HepG2 (cell line): ENCODE data around the gene CPVL. TPM values are rescaled to one million over a fixed set of nuclear protein-coding genes. Genes with fewer than 3 reads are reported as not detected.

Experiments used
- ATAC-seq: fragments of 200-7000 bp; cut with Tn5 transposase; 3 replicates; pipeline ENCODE4 v1.9.1; 2020; ENCODE audit warnings: mild to moderate bottlenecking, moderate library complexity
- BruUV-seq: library from RNA; stranded (reverse); fragments of 400-500 nt; replicated peaks from 2 replicates; lab custom pipeline; 2021; lab: Mats Ljungman, UMichigan
- CTCF ChIA-PET: fragments of 300-600 bp; formaldehyde crosslinking; extraction: SDS; loops from one replicate; lab custom pipeline; 2021; ENCODE audit warnings: low total read pairs, inconsistent platforms, low intra/inter-chr PET ratio; lab: Yijun Ruan, JAX
- POLR2A ChIA-PET: fragments of 350-600 bp; sonication (Branson Sonifier 250); formaldehyde crosslinking; loops from one replicate; lab custom pipeline; 2020; ENCODE audit warnings: antibody characterized with exemption, inconsistent platforms; lab: Yijun Ruan, JAX
- DNase-seq: peaks from one replicate; pipeline ENCODE4 v3.0.0-alpha.2; 2015; ENCODE audit warnings: low spot score
- FAIRE-seq: peaks from 3 replicates; lab custom pipeline; 2011; peaks lifted over from hg19 to GRCh38; lab: Jason Lieb, UNC
- H2AFZ ChIP-seq: one replicate; pipeline ENCODE4 v1.6.1; 2011; ENCODE audit warnings: low read length, inconsistent platforms
- H3K27ac ChIP-seq: fragments of 300-600 bp; 3 replicates; pipeline ENCODE4 v1.8.0; 2011; ENCODE audit warnings: mixed run types, mild to moderate bottlenecking, mixed read lengths, low read length, inconsistent platforms; ENCODE audit not compliant: insufficient read depth; ENCODE audit errors: extremely low read length
- H3K27me3 ChIP-seq, 2 experiments: fragments of 200-600 bp in 1 of 2; 2 replicates in 1 of 2; 3 replicates in 1 of 2; pipeline versions ENCODE4 v1.6.0 to v1.8.0; 2011; ENCODE audit warnings: low read length in 2 of 2, mild to moderate bottlenecking in 2 of 2, moderate library complexity in 2 of 2, inconsistent platforms in 1 of 2; ENCODE audit not compliant: insufficient read depth in 2 of 2, control insufficient read depth in 1 of 2
- H3K36me3 ChIP-seq, 2 experiments: fragments of 200-600 bp in 1 of 2; replicated peaks in 1 of 2; 2 replicates in 1 of 2; 3 replicates in 1 of 2; pipeline versions ENCODE4 v1.5.1 to v1.8.0; 2011; ENCODE audit warnings: low read length in 2 of 2, inconsistent platforms in 1 of 2; ENCODE audit not compliant: insufficient read depth in 2 of 2, control insufficient read depth in 1 of 2
- H3K4me1 ChIP-seq: 2 replicates; pipeline ENCODE4 v1.5.1; 2012; ENCODE audit warnings: low read length, inconsistent platforms; ENCODE audit not compliant: insufficient read depth
- H3K4me2 ChIP-seq: 2 replicates; pipeline ENCODE4 v1.6.0; 2011; ENCODE audit warnings: low read depth, low read length, inconsistent platforms
- H3K4me3 ChIP-seq, 3 experiments: fragments of 200-600 bp in 1 of 3; sonication (generic), shearing (Covaris generic) in 1 of 3; replicated peaks in 1 of 3; 2 replicates each; pipeline ENCODE4 v1.5.1; 2011 to 2016; ENCODE audit warnings: low read length in 3 of 3, inconsistent platforms in 2 of 3, low read depth in 2 of 3, mild to moderate bottlenecking in 2 of 3, control low read depth in 1 of 3, mixed read lengths in 1 of 3; ENCODE audit not compliant: insufficient read depth in 1 of 3
- H3K79me2 ChIP-seq: one replicate; pipeline ENCODE4 v1.6.1; 2011; ENCODE audit warnings: low read length, inconsistent platforms; ENCODE audit not compliant: insufficient read depth
- H3K9ac ChIP-seq: 2 replicates; pipeline ENCODE4 v1.6.0; 2011; ENCODE audit warnings: mild to moderate bottlenecking, low read depth, low read length, inconsistent platforms; ENCODE audit not compliant: insufficient read depth
- H3K9me3 ChIP-seq: 2 replicates; pipeline ENCODE4 v1.5.1; 2012; ENCODE audit warnings: mild to moderate bottlenecking, low read length
- H4K20me1 ChIP-seq: 2 replicates; pipeline ENCODE4 v1.6.0; 2011; ENCODE audit warnings: inconsistent platforms, mild to moderate bottlenecking, low read length, moderate library complexity; ENCODE audit not compliant: insufficient read depth
- ATF2 ChIP-seq: sonication (generic); formaldehyde crosslinking; IDR thresholded peaks from 2 replicates; pipeline ENCODE4 v1.4.0; 2020; ENCODE audit warnings: missing genetic modification reagents
- CREM ChIP-seq, 2 experiments: sonication (generic) in 1 of 2; formaldehyde crosslinking in 1 of 2; IDR thresholded peaks; 2 replicates each; pipeline versions ENCODE4 v1.4.0 to v1.6.1; 2016 to 2020; ENCODE audit warnings: antibody characterized with exemption in 1 of 2, mild to moderate bottlenecking in 1 of 2, missing genetic modification reagents in 1 of 2
- DPF2 ChIP-seq: sonication (generic); formaldehyde crosslinking; IDR thresholded peaks from 2 replicates; pipeline ENCODE4 v1.4.0; 2020; ENCODE audit warnings: mild to moderate bottlenecking, low read depth, missing genetic modification reagents, borderline replicate concordance
- KMT2B ChIP-seq: IDR thresholded peaks from 2 replicates; pipeline ENCODE4 v1.6.1; 2016; ENCODE audit warnings: missing genetic modification reagents, missing compliant biosample characterization
- ONECUT2 ChIP-seq: sonication (generic); formaldehyde crosslinking; IDR thresholded peaks from 2 replicates; pipeline ENCODE4 v1.4.0; 2020; ENCODE audit warnings: missing genetic modification reagents
- PATZ1 ChIP-seq: sonication (generic); formaldehyde crosslinking; IDR thresholded peaks from 2 replicates; pipeline ENCODE4 v1.4.0; 2020; ENCODE audit warnings: missing genetic modification reagents
- PAXIP1 ChIP-seq: sonication (generic); formaldehyde crosslinking; conservative IDR thresholded peaks from 2 replicates; pipeline ENCODE4 v1.4.0; 2020; ENCODE audit warnings: mild to moderate bottlenecking, missing genetic modification reagents, moderate library complexity
- POLR2AphosphoS5 ChIP-seq: IDR thresholded peaks from 2 replicates; pipeline ENCODE4 v1.6.1; 2012; ENCODE audit warnings: low read depth, low read length
- ZBTB7B ChIP-seq: sonication (generic); formaldehyde crosslinking; IDR thresholded peaks from 2 replicates; pipeline ENCODE4 v1.4.0; 2020; ENCODE audit warnings: missing genetic modification reagents
- ZNF18 ChIP-seq: sonication (generic); formaldehyde crosslinking; IDR thresholded peaks from 2 replicates; pipeline ENCODE4 v1.8.0; 2022; ENCODE audit warnings: mild to moderate bottlenecking, missing genetic modification reagents; ENCODE audit not compliant: insufficient replicate concordance
- ZNF256 ChIP-seq: sonication (generic); formaldehyde crosslinking; conservative IDR thresholded peaks from 2 replicates; pipeline ENCODE4 v1.4.0; 2020; ENCODE audit warnings: missing genetic modification reagents
- ZNF367 ChIP-seq: sonication (generic); formaldehyde crosslinking; IDR thresholded peaks from 2 replicates; pipeline ENCODE4 v1.4.0; 2020; ENCODE audit warnings: missing genetic modification reagents, borderline replicate concordance
- WGBS: methylation state at CpG from one replicate; pipeline ENCODE4 v1.1.6; 2017; ENCODE audit warnings: low lambda C conversion rate; 5-methylcytosine and 5-hydroxymethylcytosine counted together
- in situ Hi-C: cut with HindIII; loops from 2 replicates; pipeline ENCODE4 v1.10.0; 2017; ENCODE audit warnings: low pct_unique_long_range_greater_than_20kb; ENCODE audit not compliant: extremely low pct_ligation_motif_present
- intact Hi-C: fragments of 100-400 bp; cut with micrococcal nuclease; formaldehyde crosslinking; loops from one replicate; pipeline ENCODE4 v1.10.0; 2022; ENCODE audit not compliant: unreplicated experiment
- polyA plus RNA-seq, 8 experiments: library from polyadenylated mRNA; depleted of rRNA in 3 of 8; stranded (reverse) in 7 of 8; unstranded in 1 of 8; fragments of >200 nt; fragmentation: Illumina TruSeq in 4 of 8; extraction: Trizol in 4 of 8; gene quantifications; 2 replicates each; pipeline versions ENCODE4 v1.2.1 to v1.2.3, GENCODE V29; 2011 to 2016; ENCODE audit warnings: low read depth in 4 of 8, missing spikeins in 1 of 8, mixed read lengths in 1 of 8; ENCODE audit not compliant: insufficient read depth in 1 of 8
- total RNA-seq, 5 experiments: library from RNA; depleted of rRNA; stranded (reverse); fragments of >200 nt; fragmentation: Illumina TruSeq; extraction: Trizol; gene quantifications; 2 replicates each; pipeline ENCODE4 v1.2.3, GENCODE V29; 2016; ENCODE audit warnings: low read depth in 1 of 5

The CPVL gene
- total and polyA plus RNA-seq, 2 of the 13 experiments (the other 11 are each of a cell fraction or from before 2014, with no cell fraction given) = 59.2 to 294 TPM

- FAIRE-seq = no peak
- ATAC-seq = peak; percentile 78
- H3K36me3 ChIP-seq = no peaks in the 10 kb centered on the region
- no peaks in the 10 kb centered on the region for H3K9me3 ChIP-seq
- no TSS peak for BruUV-seq
- in situ Hi-C loops (loop anchor here (5.0 kb wide), 1 partner anchor 142 kb away; no protein-coding TSS in a partner anchor), intact Hi-C loops (loop anchor here (5.0 kb wide), 4 partner anchors 32 to 747 kb away; no protein-coding TSS in a partner anchor)
- WGBS = 0% methylated on average over 17 of the region's 89 CpGs
- ChIA-PET CTCF (no interaction called here), POLR2A (interaction anchor here (0.6 to 5.9 kb wide), 10 partner anchors 10 to 110 kb away, joined by 3 to 42 read pairs (median 3); no protein-coding TSS in a partner anchor)
- peak within 1 kb of the TSS; percentile 92 for H3K4me2 ChIP-seq
- peak; percentile 73 for DNase-seq
- H3K27me3 ChIP-seq = no peaks in the 10 kb centered on the region; a peak in 1 of 5 replicates
- H3K4me3 ChIP-seq = peak within 1 kb of the TSS; percentile 92 to 98 (median 98)
- no peaks in the 10 kb centered on the region; the same call in 1 of the 2 replicates for H4K20me1 ChIP-seq
- H3K27ac ChIP-seq = peak within 1 kb of the TSS; percentile 88
- H2AFZ ChIP-seq = peak within 1 kb of the TSS; percentile 54
- H3K79me2 ChIP-seq = peaks cover 60% of the 10 kb centered on the region
- peaks cover 80% of the 10 kb centered on the region for H3K4me1 ChIP-seq
- H3K9ac ChIP-seq = peak within 1 kb of the TSS; percentile 91
- TF ChIP-seq ZBTB7B (CRISPR knock-in tag) (peak; percentile 64), DPF2 (no peak), CREM (IDR thresholded peaks at IDR 0.05) (0 out of 2 replicates have a peak, but pooled peaks have one; percentile 20), CREM (CRISPR knock-in tag; IDR thresholded peaks at IDR 0.05) (no peak), PATZ1 (CRISPR knock-in tag) (peak; percentile 19; the same call in 1 of the 2 replicates), ATF2 (no peak; the same call in 1 of the 2 replicates), PAXIP1 (CRISPR knock-in tag) (no peak; the same call in 1 of the 2 replicates), ONECUT2 (CRISPR knock-in tag) (no peak), KMT2B (CRISPR knock-in tag) (peak; percentile 14), ZNF256 (CRISPR knock-in tag) (peak; percentile 37; the same call in 1 of the 2 replicates), ZNF367 (CRISPR knock-in tag) (no peak), ZNF18 (no peak), POLR2AphosphoS5 (peak; percentile 70)
Observed at GRCh38 chr7:29194594-29195427, 48.5 kb upstream of the CPVL start, which contains the start of gene CHN2. Gene CHN2, plus strand, starts transcription at chr7:29194775.
